ENCODE measurements around the gene GALNT15.

The GALNT15 gene

DNA sequence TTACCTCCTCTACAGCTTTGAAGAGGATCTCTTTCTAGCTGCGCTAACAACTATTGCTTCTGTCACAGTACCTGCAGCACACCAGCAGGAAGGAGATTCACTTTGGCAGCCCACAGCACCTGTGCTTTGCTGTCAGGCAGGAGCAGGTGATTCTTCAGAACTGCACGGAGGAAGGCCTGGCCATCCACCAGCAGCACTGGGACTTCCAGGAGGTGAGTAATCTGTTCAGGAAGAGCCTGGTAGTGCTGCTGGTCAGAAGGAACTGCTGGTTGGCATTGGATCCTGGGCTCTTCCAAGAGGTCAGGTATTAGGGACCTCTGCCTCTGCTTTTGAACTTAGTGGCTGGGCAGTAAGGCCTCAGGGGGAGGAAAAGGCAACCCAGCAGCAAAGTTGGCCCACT lies 48.1 kb downstream of the GALNT15 start:
- TF ChIP-seq, protein P1, sequence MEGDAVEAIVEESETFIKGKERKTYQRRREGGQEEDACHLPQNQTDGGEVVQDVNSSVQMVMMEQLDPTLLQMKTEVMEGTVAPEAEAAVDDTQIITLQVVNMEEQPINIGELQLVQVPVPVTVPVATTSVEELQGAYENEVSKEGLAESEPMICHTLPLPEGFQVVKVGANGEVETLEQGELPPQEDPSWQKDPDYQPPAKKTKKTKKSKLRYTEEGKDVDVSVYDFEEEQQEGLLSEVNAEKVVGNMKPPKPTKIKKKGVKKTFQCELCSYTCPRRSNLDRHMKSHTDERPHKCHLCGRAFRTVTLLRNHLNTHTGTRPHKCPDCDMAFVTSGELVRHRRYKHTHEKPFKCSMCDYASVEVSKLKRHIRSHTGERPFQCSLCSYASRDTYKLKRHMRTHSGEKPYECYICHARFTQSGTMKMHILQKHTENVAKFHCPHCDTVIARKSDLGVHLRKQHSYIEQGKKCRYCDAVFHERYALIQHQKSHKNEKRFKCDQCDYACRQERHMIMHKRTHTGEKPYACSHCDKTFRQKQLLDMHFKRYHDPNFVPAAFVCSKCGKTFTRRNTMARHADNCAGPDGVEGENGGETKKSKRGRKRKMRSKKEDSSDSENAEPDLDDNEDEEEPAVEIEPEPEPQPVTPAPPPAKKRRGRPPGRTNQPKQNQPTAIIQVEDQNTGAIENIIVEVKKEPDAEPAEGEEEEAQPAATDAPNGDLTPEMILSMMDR (IDR thresholded peaks at IDR 0.05; ENCODE audit: low read depth, low read length, missing control alignments): no peak
- H3K4me3 ChIP-seq (ENCODE audit: low read depth, low read length): no peak overlapping the region
- DNase-seq (ENCODE audit: low read depth): no peak
- in situ Hi-C loops (cut with HindIII; ENCODE audit: low sequenced_read_pairs): no loop called here

DNA sequence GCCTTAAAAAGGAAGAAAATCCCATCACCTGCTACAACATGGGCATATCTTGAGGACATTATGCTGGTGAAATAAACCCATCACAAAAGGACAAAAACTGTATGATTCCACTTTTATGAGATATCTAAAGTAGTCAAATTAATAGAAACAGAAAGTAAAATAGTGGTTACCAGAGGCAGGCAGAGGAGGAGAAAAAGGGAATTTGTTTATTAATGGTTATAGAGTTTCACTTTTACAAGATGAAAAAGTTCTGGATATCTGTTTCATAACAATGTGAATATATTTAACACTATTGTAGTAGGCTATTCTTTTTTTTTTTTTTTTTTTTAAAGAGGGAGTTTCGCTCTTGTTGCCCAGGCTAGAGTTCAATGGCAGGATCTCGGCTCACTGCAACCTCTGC lies 49.8 kb downstream of the GALNT15 start:
- no peak overlapping the region for H3K4me3 ChIP-seq (ENCODE audit: low read depth, low read length)
- no peak for DNase-seq (ENCODE audit: low read depth)
- TF ChIP-seq, protein P1 (IDR thresholded peaks at IDR 0.05; ENCODE audit: low read depth, low read length, missing control alignments): no peak
- in situ Hi-C loops (cut with HindIII; ENCODE audit: low sequenced_read_pairs): no loop called here

DNA sequence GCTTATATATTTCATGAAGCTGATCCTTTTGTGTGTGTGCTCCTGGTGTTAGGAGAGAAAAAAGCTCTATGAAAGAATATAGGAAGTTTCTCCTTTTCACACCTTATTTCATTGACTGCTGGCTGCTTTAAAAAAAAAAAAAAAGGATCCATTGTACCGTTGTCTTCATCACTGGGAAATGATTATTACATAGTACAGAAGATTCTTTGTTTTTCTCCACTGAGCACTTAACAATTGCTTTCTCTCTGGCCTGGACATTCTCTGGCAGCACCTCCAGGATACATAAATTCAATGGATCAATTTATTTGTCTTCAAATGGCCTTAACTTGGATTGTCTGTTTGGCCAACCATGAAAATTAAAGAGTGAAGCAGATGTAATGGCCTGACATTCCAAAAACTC lies 53.1 kb downstream of the GALNT15 start:
- TF ChIP-seq, protein P1 (IDR thresholded peaks at IDR 0.05; ENCODE audit: low read depth, low read length, missing control alignments): no peak
- in situ Hi-C loops (cut with HindIII; ENCODE audit: low sequenced_read_pairs): loop anchor here (25.0 kb wide), 1 partner anchor 590 kb away; no protein-coding TSS in a partner anchor
- H3K4me3 ChIP-seq (ENCODE audit: low read depth, low read length): no peak overlapping the region
- DNase-seq (ENCODE audit: low read depth): no peak

DNA sequence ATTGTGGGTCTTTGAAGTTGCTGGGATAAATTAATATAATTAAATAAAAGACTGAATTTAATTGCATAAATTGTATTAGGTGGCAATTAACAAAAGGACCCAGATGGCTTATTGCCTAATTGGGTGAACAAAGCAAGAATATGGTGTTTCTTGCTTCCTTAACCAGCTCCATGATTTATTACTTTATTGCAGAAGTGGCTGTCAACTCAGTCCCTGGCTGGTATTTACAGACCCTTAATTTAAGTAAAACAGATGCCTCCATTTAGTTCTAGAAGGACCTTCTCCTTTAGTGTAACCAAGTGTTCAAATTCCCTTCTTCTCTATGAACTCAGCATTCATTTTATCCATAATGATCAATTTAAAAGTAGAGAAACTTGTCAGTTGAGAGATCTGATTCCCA lies 55.2 kb downstream of the GALNT15 start:
- no peak for DNase-seq (ENCODE audit: low read depth)
- in situ Hi-C loops (cut with HindIII; ENCODE audit: low sequenced_read_pairs): loop anchor here (25.0 kb wide), 1 partner anchor 592 kb away; no protein-coding TSS in a partner anchor
- TF ChIP-seq, protein P1 (IDR thresholded peaks at IDR 0.05; ENCODE audit: low read depth, low read length, missing control alignments): no peak

DNA sequence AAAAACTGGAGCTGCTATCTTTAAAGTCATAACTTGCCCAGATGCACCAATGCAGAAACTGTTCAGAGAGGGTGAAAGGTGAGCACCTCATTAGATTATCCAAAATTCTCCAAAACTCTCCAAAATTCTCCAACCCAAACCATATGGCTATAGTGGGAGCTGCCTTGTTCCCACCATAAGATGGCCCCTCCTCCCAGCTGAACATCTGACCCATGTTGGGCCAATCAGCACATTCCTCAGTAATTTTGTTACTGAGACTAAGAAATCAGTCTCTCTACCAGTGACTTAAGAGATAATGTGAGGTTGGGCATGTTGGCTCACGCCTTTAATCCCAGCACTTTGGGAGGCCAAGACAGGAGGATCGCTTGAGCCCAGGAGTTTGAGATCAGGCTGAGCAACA lies 57.5 kb downstream of the GALNT15 start:
- in situ Hi-C loops (cut with HindIII; ENCODE audit: low sequenced_read_pairs): loop anchor here (25.0 kb wide), 1 partner anchor 595 kb away; no protein-coding TSS in a partner anchor
- no peak for DNase-seq (ENCODE audit: low read depth)

More for the DNA sequence above, 55.2 kb downstream of the GALNT15 start:
- H3K4me3 ChIP-seq (ENCODE audit: low read depth, low read length): no peak overlapping the region

DNA sequence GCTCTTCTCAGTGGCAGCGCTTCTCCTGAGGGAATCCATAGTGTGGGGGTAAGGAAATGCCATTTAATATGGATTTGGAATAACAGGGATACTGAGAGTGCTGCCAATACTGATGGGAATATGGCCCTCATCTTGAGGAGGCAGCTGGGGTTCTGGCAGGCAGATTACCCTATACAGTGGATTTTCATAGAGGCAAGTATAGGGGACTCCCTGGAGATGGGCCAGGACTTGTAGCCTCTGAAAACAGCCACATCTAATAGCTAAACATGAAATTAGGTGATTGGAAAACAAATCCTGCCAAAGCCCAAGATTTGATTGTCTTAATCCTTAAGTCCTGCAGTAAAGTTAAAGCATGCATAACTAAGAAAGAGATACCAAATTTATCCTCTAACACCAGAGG lies 59.3 kb downstream of the GALNT15 start:
- in situ Hi-C loops (cut with HindIII; ENCODE audit: low sequenced_read_pairs): loop anchor here (25.0 kb wide), 1 partner anchor 597 kb away; no protein-coding TSS in a partner anchor
- no peak for DNase-seq (ENCODE audit: low read depth)
- TF ChIP-seq, protein P1 (IDR thresholded peaks at IDR 0.05; ENCODE audit: low read depth, low read length, missing control alignments): no peak
- H3K4me3 ChIP-seq (ENCODE audit: low read depth, low read length): no peak overlapping the region

More for the DNA sequence above, 57.5 kb downstream of the GALNT15 start:
- H3K4me3 ChIP-seq (ENCODE audit: low read depth, low read length): no peak overlapping the region
- TF ChIP-seq, protein P1 (IDR thresholded peaks at IDR 0.05; ENCODE audit: low read depth, low read length, missing control alignments): no peak
